SK-N-SH treated with all-trans-retinoic acid at 6 μM for 48 hours (cell line): Measurements from ENCODE around the gene SLC7A7.

Experiments used
- ATAC-seq: fragments of 200-7000 bp; cut with Tn5 transposase; 3 replicates; pipeline ENCODE4 v1.9.1; 2020; ENCODE audit warnings: mild to moderate bottlenecking, moderate library complexity
- CREB5 ChIP-seq: fragments of 250-450 bp; sonication (Bioruptor Pico); IDR thresholded peaks from 2 replicates; pipeline ENCODE4 v1.5.1; 2020; ENCODE audit warnings: low read depth, mild to moderate bottlenecking, moderate library complexity
- CSDC2 ChIP-seq: fragments of 250-450 bp; sonication (Bioruptor Pico); IDR thresholded peaks from 2 replicates; pipeline ENCODE4 v1.5.0; 2020; ENCODE audit warnings: mild to moderate bottlenecking, moderate library complexity
- ESRRG ChIP-seq: fragments of 250-450 bp; sonication (Bioruptor Pico); IDR thresholded peaks from 2 replicates; pipeline ENCODE4 v1.6.1; 2021; ENCODE audit warnings: mild to moderate bottlenecking
- GLIS3 ChIP-seq: fragments of 250-450 bp; sonication (Bioruptor Pico); IDR thresholded peaks from 2 replicates; pipeline ENCODE4 v1.5.0; 2020; ENCODE audit warnings: mild to moderate bottlenecking, moderate library complexity
- ISL1 ChIP-seq: fragments of 250-450 bp; sonication (Bioruptor Pico); IDR thresholded peaks from 2 replicates; pipeline ENCODE4 v2.1.2; 2022; ENCODE audit warnings: mild to moderate bottlenecking, moderate library complexity
- OSR1 ChIP-seq: fragments of 250-450 bp; sonication (Bioruptor Pico); IDR thresholded peaks from 2 replicates; pipeline ENCODE4 v1.8.0; 2022; ENCODE audit warnings: moderate library complexity, mild to moderate bottlenecking, inconsistent platforms
- PATZ1 ChIP-seq: fragments of 250-450 bp; sonication (Bioruptor Pico); IDR thresholded peaks from 2 replicates; pipeline ENCODE4 v1.8.0; 2020; ENCODE audit warnings: mild to moderate bottlenecking, moderate library complexity, borderline replicate concordance
- PPARA ChIP-seq: fragments of 250-450 bp; sonication (Bioruptor Pico); IDR thresholded peaks from 2 replicates; pipeline ENCODE4 v1.5.0; 2020; ENCODE audit warnings: mild to moderate bottlenecking, borderline replicate concordance
- RARB ChIP-seq: fragments of 250-450 bp; sonication (Bioruptor Pico); IDR thresholded peaks from 2 replicates; pipeline ENCODE4 v1.8.0; 2021; ENCODE audit warnings: mild to moderate bottlenecking, moderate library complexity
- SNAI2 ChIP-seq: fragments of 250-450 bp; sonication (Bioruptor Pico); IDR thresholded peaks from 2 replicates; pipeline ENCODE4 v1.5.0; 2020; ENCODE audit warnings: mild to moderate bottlenecking, moderate library complexity
- TCF4 ChIP-seq: fragments of 250-450 bp; sonication (Bioruptor Pico); IDR thresholded peaks from 2 replicates; pipeline ENCODE4 v1.8.0; 2021; ENCODE audit warnings: mild to moderate bottlenecking, moderate library complexity, borderline replicate concordance
- TOX ChIP-seq: fragments of 250-450 bp; sonication (Bioruptor Pico); IDR thresholded peaks from 2 replicates; pipeline ENCODE4 v1.8.0; 2021; ENCODE audit warnings: mild to moderate bottlenecking, moderate library complexity, borderline replicate concordance
- TSHZ2 ChIP-seq: fragments of 250-450 bp; sonication (Bioruptor Pico); IDR thresholded peaks from 2 replicates; pipeline ENCODE4 v1.5.0; 2020; ENCODE audit warnings: mild to moderate bottlenecking, moderate library complexity
- ZC3H10 ChIP-seq: fragments of 250-450 bp; sonication (Bioruptor Pico); IDR thresholded peaks from 2 replicates; pipeline ENCODE4 v1.5.1; 2021; ENCODE audit warnings: mild to moderate bottlenecking, moderate library complexity
- ZFP3 ChIP-seq: fragments of 250-450 bp; sonication (Bioruptor Pico); IDR thresholded peaks from 2 replicates; pipeline ENCODE4 v1.5.0; 2020; ENCODE audit warnings: mild to moderate bottlenecking, moderate library complexity
- ZFP30 ChIP-seq: fragments of 450-650 bp; formaldehyde crosslinking; IDR thresholded peaks from 2 replicates; pipeline ENCODE4 v1.5.0; 2022; ENCODE audit warnings: mild to moderate bottlenecking, moderate library complexity
- ZNF565 ChIP-seq: fragments of 450-650 bp; formaldehyde crosslinking; conservative IDR thresholded peaks from 2 replicates; pipeline ENCODE4 v1.5.0; 2020; ENCODE audit warnings: low read depth, mild to moderate bottlenecking, moderate library complexity
- ZNF70 ChIP-seq: fragments of 450-650 bp; formaldehyde crosslinking; IDR thresholded peaks from 2 replicates; pipeline ENCODE4 v1.5.0; 2020; ENCODE audit warnings: mild to moderate bottlenecking, moderate library complexity
- ZNF8 ChIP-seq: fragments of 450-650 bp; formaldehyde crosslinking; IDR thresholded peaks from 2 replicates; pipeline ENCODE4 v1.5.0; 2020; ENCODE audit warnings: mild to moderate bottlenecking, moderate library complexity
- TF ChIP-seq, protein P1 (sequence below): fragments of 250-450 bp; sonication (Bioruptor Pico); IDR thresholded peaks from 2 replicates; pipeline ENCODE4 v1.5.1; 2021; ENCODE audit warnings: mild to moderate bottlenecking, moderate library complexity
- TF ChIP-seq, protein P2 (sequence below): fragments of 250-450 bp; sonication (Bioruptor Pico); IDR thresholded peaks from 2 replicates; pipeline ENCODE4 v1.8.0; 2021; ENCODE audit warnings: low read depth, mild to moderate bottlenecking, moderate library complexity, borderline replicate concordance

Gene SLC7A7

DNA sequence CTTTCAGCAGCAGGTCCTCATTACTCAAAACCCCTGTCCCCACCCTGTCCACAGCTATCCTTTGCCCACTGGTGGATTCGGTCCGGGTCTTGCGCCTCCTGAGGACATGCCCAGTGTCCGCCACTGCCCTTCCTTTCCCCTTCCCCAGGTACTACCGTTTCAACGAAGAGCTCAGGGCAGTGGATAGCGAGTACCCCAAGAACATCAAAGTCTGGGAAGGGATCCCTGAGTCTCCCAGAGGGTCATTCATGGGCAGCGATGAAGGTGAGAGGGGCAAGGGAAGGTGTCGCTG is 29.8 kb upstream of the SLC7A7 start:
- TF ChIP-seq ISL1 (CRISPR knock-in tag) (no peak), GLIS3 (no peak), OSR1 (CRISPR knock-in tag) (no peak), PPARA (CRISPR knock-in tag) (no peak), TCF4 (CRISPR knock-in tag) (no peak), ZNF70 (CRISPR knock-in tag) (no peak), ZC3H10 (CRISPR knock-in tag) (no peak), ZNF8 (CRISPR knock-in tag) (no peak), ESRRG (CRISPR knock-in tag) (no peak), SNAI2 (CRISPR knock-in tag) (no peak), CSDC2 (CRISPR knock-in tag) (no peak), TOX (CRISPR knock-in tag) (no peak), CREB5 (CRISPR knock-in tag) (no peak), ZNF565 (CRISPR knock-in tag) (no peak), ZFP3 (CRISPR knock-in tag) (no peak), ZFP30 (CRISPR knock-in tag) (no peak), RARB (CRISPR knock-in tag) (no peak), TSHZ2 (CRISPR knock-in tag) (no peak)
- TF ChIP-seq, protein P1, sequence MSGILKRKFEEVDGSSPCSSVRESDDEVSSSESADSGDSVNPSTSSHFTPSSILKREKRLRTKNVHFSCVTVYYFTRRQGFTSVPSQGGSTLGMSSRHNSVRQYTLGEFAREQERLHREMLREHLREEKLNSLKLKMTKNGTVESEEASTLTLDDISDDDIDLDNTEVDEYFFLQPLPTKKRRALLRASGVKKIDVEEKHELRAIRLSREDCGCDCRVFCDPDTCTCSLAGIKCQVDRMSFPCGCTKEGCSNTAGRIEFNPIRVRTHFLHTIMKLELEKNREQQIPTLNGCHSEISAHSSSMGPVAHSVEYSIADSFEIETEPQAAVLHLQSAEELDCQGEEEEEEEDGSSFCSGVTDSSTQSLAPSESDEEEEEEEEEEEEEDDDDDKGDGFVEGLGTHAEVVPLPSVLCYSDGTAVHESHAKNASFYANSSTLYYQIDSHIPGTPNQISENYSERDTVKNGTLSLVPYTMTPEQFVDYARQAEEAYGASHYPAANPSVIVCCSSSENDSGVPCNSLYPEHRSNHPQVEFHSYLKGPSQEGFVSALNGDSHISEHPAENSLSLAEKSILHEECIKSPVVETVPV (CRISPR knock-in tag) = no peak
- TF ChIP-seq, protein P2, sequence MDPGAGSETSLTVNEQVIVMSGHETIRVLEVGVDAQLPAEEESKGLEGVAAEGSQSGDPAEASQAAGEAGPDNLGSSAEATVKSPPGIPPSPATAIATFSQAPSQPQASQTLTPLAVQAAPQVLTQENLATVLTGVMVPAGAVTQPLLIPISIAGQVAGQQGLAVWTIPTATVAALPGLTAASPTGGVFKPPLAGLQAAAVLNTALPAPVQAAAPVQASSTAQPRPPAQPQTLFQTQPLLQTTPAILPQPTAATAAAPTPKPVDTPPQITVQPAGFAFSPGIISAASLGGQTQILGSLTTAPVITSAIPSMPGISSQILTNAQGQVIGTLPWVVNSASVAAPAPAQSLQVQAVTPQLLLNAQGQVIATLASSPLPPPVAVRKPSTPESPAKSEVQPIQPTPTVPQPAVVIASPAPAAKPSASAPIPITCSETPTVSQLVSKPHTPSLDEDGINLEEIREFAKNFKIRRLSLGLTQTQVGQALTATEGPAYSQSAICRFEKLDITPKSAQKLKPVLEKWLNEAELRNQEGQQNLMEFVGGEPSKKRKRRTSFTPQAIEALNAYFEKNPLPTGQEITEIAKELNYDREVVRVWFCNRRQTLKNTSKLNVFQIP (CRISPR knock-in tag) = no peak
- ATAC-seq = no peak

- TF ChIP-seq ESRRG (CRISPR knock-in tag) = no peak
- no peak for TF ChIP-seq TSHZ2 (CRISPR knock-in tag)
- no peak for TF ChIP-seq TOX (CRISPR knock-in tag)
- no peak for TF ChIP-seq PATZ1
- no peak for ATAC-seq
Observed at GRCh38 chr14:22844221-22845102, 29.2 kb upstream of the SLC7A7 start.
